HepG2 (cell line): ENCODE results near the gene NSFL1C. TPM values are rescaled to one million over a fixed set of nuclear protein-coding genes. Genes with fewer than 3 reads are reported as not detected.

Experiments
- ATAC-seq: fragments of 200-7000 bp; cut with Tn5 transposase; 3 replicates; pipeline ENCODE4 v1.9.1; 2020; ENCODE audit warnings: mild to moderate bottlenecking, moderate library complexity
- BruUV-seq: library from RNA; stranded (reverse); fragments of 400-500 nt; replicated peaks from 2 replicates; lab custom pipeline; 2021; lab: Mats Ljungman, UMichigan
- CTCF ChIA-PET: fragments of 300-600 bp; formaldehyde crosslinking; extraction: SDS; loops from one replicate; lab custom pipeline; 2021; ENCODE audit warnings: low total read pairs, inconsistent platforms, low intra/inter-chr PET ratio; lab: Yijun Ruan, JAX
- POLR2A ChIA-PET: fragments of 350-600 bp; sonication (Branson Sonifier 250); formaldehyde crosslinking; loops from one replicate; lab custom pipeline; 2020; ENCODE audit warnings: antibody characterized with exemption, inconsistent platforms; lab: Yijun Ruan, JAX
- DNase-seq: peaks from one replicate; pipeline ENCODE4 v3.0.0-alpha.2; 2015; ENCODE audit warnings: low spot score
- FAIRE-seq: peaks from 3 replicates; lab custom pipeline; 2011; peaks lifted over from hg19 to GRCh38; lab: Jason Lieb, UNC
- H2AFZ ChIP-seq: one replicate; pipeline ENCODE4 v1.6.1; 2011; ENCODE audit warnings: low read length, inconsistent platforms
- H3K27ac ChIP-seq: fragments of 300-600 bp; 3 replicates; pipeline ENCODE4 v1.8.0; 2011; ENCODE audit warnings: mixed run types, mild to moderate bottlenecking, mixed read lengths, low read length, inconsistent platforms; ENCODE audit not compliant: insufficient read depth; ENCODE audit errors: extremely low read length
- H3K27me3 ChIP-seq, 2 experiments: fragments of 200-600 bp in 1 of 2; 2 replicates in 1 of 2; 3 replicates in 1 of 2; pipeline versions ENCODE4 v1.6.0 to v1.8.0; 2011; ENCODE audit warnings: low read length in 2 of 2, mild to moderate bottlenecking in 2 of 2, moderate library complexity in 2 of 2, inconsistent platforms in 1 of 2; ENCODE audit not compliant: insufficient read depth in 2 of 2, control insufficient read depth in 1 of 2
- H3K36me3 ChIP-seq, 2 experiments: fragments of 200-600 bp in 1 of 2; replicated peaks in 1 of 2; 2 replicates in 1 of 2; 3 replicates in 1 of 2; pipeline versions ENCODE4 v1.5.1 to v1.8.0; 2011; ENCODE audit warnings: low read length in 2 of 2, inconsistent platforms in 1 of 2; ENCODE audit not compliant: insufficient read depth in 2 of 2, control insufficient read depth in 1 of 2
- H3K4me1 ChIP-seq: 2 replicates; pipeline ENCODE4 v1.5.1; 2012; ENCODE audit warnings: low read length, inconsistent platforms; ENCODE audit not compliant: insufficient read depth
- H3K4me2 ChIP-seq: 2 replicates; pipeline ENCODE4 v1.6.0; 2011; ENCODE audit warnings: low read depth, low read length, inconsistent platforms
- H3K4me3 ChIP-seq, 3 experiments: fragments of 200-600 bp in 1 of 3; sonication (generic), shearing (Covaris generic) in 1 of 3; replicated peaks in 1 of 3; 2 replicates each; pipeline ENCODE4 v1.5.1; 2011 to 2016; ENCODE audit warnings: low read length in 3 of 3, inconsistent platforms in 2 of 3, low read depth in 2 of 3, mild to moderate bottlenecking in 2 of 3, control low read depth in 1 of 3, mixed read lengths in 1 of 3; ENCODE audit not compliant: insufficient read depth in 1 of 3
- H3K79me2 ChIP-seq: one replicate; pipeline ENCODE4 v1.6.1; 2011; ENCODE audit warnings: low read length, inconsistent platforms; ENCODE audit not compliant: insufficient read depth
- H3K9ac ChIP-seq: 2 replicates; pipeline ENCODE4 v1.6.0; 2011; ENCODE audit warnings: mild to moderate bottlenecking, low read depth, low read length, inconsistent platforms; ENCODE audit not compliant: insufficient read depth
- H3K9me3 ChIP-seq: 2 replicates; pipeline ENCODE4 v1.5.1; 2012; ENCODE audit warnings: mild to moderate bottlenecking, low read length
- H4K20me1 ChIP-seq: 2 replicates; pipeline ENCODE4 v1.6.0; 2011; ENCODE audit warnings: inconsistent platforms, mild to moderate bottlenecking, low read length, moderate library complexity; ENCODE audit not compliant: insufficient read depth
- CBX1 ChIP-seq: IDR thresholded peaks from one replicate; pipeline ENCODE4 v1.6.1; 2016; ENCODE audit warnings: antibody characterized with exemption, low read depth
- FOXK1 ChIP-seq: sonication (generic); formaldehyde crosslinking; IDR thresholded peaks from 2 replicates; pipeline ENCODE4 v1.4.0; 2020; ENCODE audit warnings: low read depth, missing genetic modification reagents, borderline replicate concordance
- HES4 ChIP-seq: sonication (generic); formaldehyde crosslinking; IDR thresholded peaks from 2 replicates; pipeline ENCODE4 v1.9.0; 2021; ENCODE audit warnings: mild to moderate bottlenecking, missing genetic modification reagents, borderline replicate concordance
- HOXA7 ChIP-seq: sonication (generic); formaldehyde crosslinking; IDR thresholded peaks from 2 replicates; pipeline ENCODE4 v1.8.1; 2022; ENCODE audit warnings: mild to moderate bottlenecking, missing genetic modification reagents, moderate library complexity
- IKZF1 ChIP-seq: fragments of 450-650 bp; IDR thresholded peaks from 2 replicates; pipeline ENCODE4 v1.7.1; 2016
- MAZ ChIP-seq, 2 experiments: sonication (generic) in 1 of 2; formaldehyde crosslinking in 1 of 2; IDR thresholded peaks; 2 replicates each; pipeline versions ENCODE4 v1.5.0 to v1.6.1; 2012 to 2020; ENCODE audit warnings: low read depth in 2 of 2, mild to moderate bottlenecking in 2 of 2, borderline replicate concordance in 1 of 2, improper control_type of control experiment in 1 of 2, low read length in 1 of 2, missing genetic modification reagents in 1 of 2, moderate library complexity in 1 of 2
- NPAS2 ChIP-seq: sonication (generic); formaldehyde crosslinking; IDR thresholded peaks from 2 replicates; pipeline ENCODE4 v1.8.0; 2022; ENCODE audit warnings: mild to moderate bottlenecking, missing genetic modification reagents, borderline replicate concordance
- RBM39 ChIP-seq: fragments of 200-400 bp; formaldehyde crosslinking; IDR thresholded peaks from one replicate; pipeline ENCODE4 v1.6.1; 2018; ENCODE audit warnings: antibody characterized with exemption, mild to moderate bottlenecking, low read depth, low read length; ENCODE audit not compliant: poor library complexity, severe bottlenecking
- RFXANK ChIP-seq: IDR thresholded peaks from 2 replicates; pipeline ENCODE4 v1.6.1; 2016
- RXRA ChIP-seq: sonication (generic); formaldehyde crosslinking; IDR thresholded peaks from 2 replicates; pipeline ENCODE4 v1.5.1; 2020; ENCODE audit warnings: missing genetic modification reagents
- SAFB2 ChIP-seq: sonication (generic); formaldehyde crosslinking; IDR thresholded peaks from 2 replicates; pipeline ENCODE4 v1.5.1; 2020; ENCODE audit warnings: missing genetic modification reagents, low read depth, mild to moderate bottlenecking, borderline replicate concordance
- STAT5B ChIP-seq: sonication (generic); formaldehyde crosslinking; IDR thresholded peaks from 2 replicates; pipeline ENCODE4 v1.4.0; 2020; ENCODE audit warnings: missing genetic modification reagents
- WGBS: methylation state at CpG from one replicate; pipeline ENCODE4 v1.1.6; 2017; ENCODE audit warnings: low lambda C conversion rate; 5-methylcytosine and 5-hydroxymethylcytosine counted together
- in situ Hi-C: cut with HindIII; loops from 2 replicates; pipeline ENCODE4 v1.10.0; 2017; ENCODE audit warnings: low pct_unique_long_range_greater_than_20kb; ENCODE audit not compliant: extremely low pct_ligation_motif_present
- intact Hi-C: fragments of 100-400 bp; cut with micrococcal nuclease; formaldehyde crosslinking; loops from one replicate; pipeline ENCODE4 v1.10.0; 2022; ENCODE audit not compliant: unreplicated experiment
- polyA plus RNA-seq, 8 experiments: library from polyadenylated mRNA; depleted of rRNA in 3 of 8; stranded (reverse) in 7 of 8; unstranded in 1 of 8; fragments of >200 nt; fragmentation: Illumina TruSeq in 4 of 8; extraction: Trizol in 4 of 8; gene quantifications; 2 replicates each; pipeline versions ENCODE4 v1.2.1 to v1.2.3, GENCODE V29; 2011 to 2016; ENCODE audit warnings: low read depth in 4 of 8, missing spikeins in 1 of 8, mixed read lengths in 1 of 8; ENCODE audit not compliant: insufficient read depth in 1 of 8
- total RNA-seq, 5 experiments: library from RNA; depleted of rRNA; stranded (reverse); fragments of >200 nt; fragmentation: Illumina TruSeq; extraction: Trizol; gene quantifications; 2 replicates each; pipeline ENCODE4 v1.2.3, GENCODE V29; 2016; ENCODE audit warnings: low read depth in 1 of 5
- TF ChIP-seq, protein P1 (sequence below): sonication (generic); formaldehyde crosslinking; IDR thresholded peaks from 2 replicates; pipeline ENCODE4 v1.9.0; 2021; ENCODE audit warnings: missing genetic modification reagents, borderline replicate concordance
- TF ChIP-seq, protein P2 (sequence below): sonication (generic); formaldehyde crosslinking; IDR thresholded peaks from 2 replicates; pipeline ENCODE4 v1.5.1; 2020; ENCODE audit warnings: missing genetic modification reagents, mild to moderate bottlenecking, borderline replicate concordance
- TF ChIP-seq, protein P3 (sequence below): sonication (generic); formaldehyde crosslinking; IDR thresholded peaks from 2 replicates; pipeline ENCODE4 v1.5.1; 2020; ENCODE audit warnings: mild to moderate bottlenecking, missing genetic modification reagents, borderline replicate concordance
- TF ChIP-seq, protein P4 (sequence below): sonication (generic); formaldehyde crosslinking; IDR thresholded peaks from 2 replicates; pipeline ENCODE4 v1.5.0; 2020; ENCODE audit warnings: missing genetic modification reagents, mild to moderate bottlenecking, borderline replicate concordance
- TF ChIP-seq, protein P5 (sequence below): IDR thresholded peaks from 2 replicates; pipeline ENCODE4 v1.6.1; 2016; ENCODE audit warnings: missing compliant biosample characterization, missing genetic modification reagents, borderline replicate concordance

NSFL1C gene
- total and polyA plus RNA-seq, 2 of the 13 experiments (the other 11 are each of a cell fraction or from before 2014, with no cell fraction given), result 22.9 to 62.7 TPM

DNA sequence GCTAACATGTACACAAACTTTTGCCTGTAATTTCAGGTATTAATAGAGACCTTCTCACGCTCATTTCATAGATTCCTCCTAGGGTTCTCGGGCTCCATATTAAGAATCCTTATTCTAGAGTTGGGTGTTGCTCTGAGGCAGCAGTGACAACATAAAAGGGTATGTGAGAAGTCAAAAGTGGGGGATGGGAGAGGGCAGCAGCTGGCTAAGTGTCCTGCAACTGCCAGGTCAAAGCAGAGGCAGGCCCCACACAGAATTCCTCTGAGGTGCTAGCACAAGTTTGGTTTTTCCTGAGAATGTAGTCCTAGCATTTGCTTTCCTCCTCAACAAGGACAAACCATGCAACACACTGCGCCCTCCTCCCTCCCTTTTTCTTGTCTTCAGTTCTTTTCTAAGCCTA is 4.6 kb downstream of the NSFL1C start:
- intact Hi-C loops (no loop called here), in situ Hi-C loops (no loop called here)
- Histone ChIP-seq H3K27me3 (no peaks in the 10 kb centered on the region; a peak in 1 of 5 replicates), H3K9me3 (no peaks in the 10 kb centered on the region), H3K27ac (no peak overlapping the region), H3K79me2 (peaks cover 58% of the 10 kb centered on the region), H3K4me3 (no peak overlapping the region), H4K20me1 (peaks cover 16% of the 10 kb centered on the region), H3K4me1 (peaks cover 28% of the 10 kb centered on the region), H2AFZ (no peak overlapping the region), H3K36me3 (peaks cover 42 to 68% of the 10 kb centered on the region in 2 experiments), H3K4me2 (no peak overlapping the region), H3K9ac (no peak overlapping the region)
- ChIA-PET CTCF (no interaction called here), POLR2A (no interaction called here)
- FAIRE-seq (no peak), DNase-seq (no peak), ATAC-seq (no peak)
- BruUV-seq, result no TSS peak
- 96% methylated on average over 3 of the region's 3 CpGs for WGBS
- TF ChIP-seq SAFB2 (CRISPR knock-in tag), result no peak
- no peak for TF ChIP-seq RFXANK (CRISPR knock-in tag)
- no peak for TF ChIP-seq NPAS2 (CRISPR knock-in tag)
- TF ChIP-seq HOXA7 (CRISPR knock-in tag), result no peak
- TF ChIP-seq, protein P1, sequence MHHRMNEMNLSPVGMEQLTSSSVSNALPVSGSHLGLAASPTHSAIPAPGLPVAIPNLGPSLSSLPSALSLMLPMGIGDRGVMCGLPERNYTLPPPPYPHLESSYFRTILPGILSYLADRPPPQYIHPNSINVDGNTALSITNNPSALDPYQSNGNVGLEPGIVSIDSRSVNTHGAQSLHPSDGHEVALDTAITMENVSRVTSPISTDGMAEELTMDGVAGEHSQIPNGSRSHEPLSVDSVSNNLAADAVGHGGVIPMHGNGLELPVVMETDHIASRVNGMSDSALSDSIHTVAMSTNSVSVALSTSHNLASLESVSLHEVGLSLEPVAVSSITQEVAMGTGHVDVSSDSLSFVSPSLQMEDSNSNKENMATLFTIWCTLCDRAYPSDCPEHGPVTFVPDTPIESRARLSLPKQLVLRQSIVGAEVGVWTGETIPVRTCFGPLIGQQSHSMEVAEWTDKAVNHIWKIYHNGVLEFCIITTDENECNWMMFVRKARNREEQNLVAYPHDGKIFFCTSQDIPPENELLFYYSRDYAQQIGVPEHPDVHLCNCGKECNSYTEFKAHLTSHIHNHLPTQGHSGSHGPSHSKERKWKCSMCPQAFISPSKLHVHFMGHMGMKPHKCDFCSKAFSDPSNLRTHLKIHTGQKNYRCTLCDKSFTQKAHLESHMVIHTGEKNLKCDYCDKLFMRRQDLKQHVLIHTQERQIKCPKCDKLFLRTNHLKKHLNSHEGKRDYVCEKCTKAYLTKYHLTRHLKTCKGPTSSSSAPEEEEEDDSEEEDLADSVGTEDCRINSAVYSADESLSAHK (CRISPR knock-in tag), result no peak
- TF ChIP-seq, protein P2, sequence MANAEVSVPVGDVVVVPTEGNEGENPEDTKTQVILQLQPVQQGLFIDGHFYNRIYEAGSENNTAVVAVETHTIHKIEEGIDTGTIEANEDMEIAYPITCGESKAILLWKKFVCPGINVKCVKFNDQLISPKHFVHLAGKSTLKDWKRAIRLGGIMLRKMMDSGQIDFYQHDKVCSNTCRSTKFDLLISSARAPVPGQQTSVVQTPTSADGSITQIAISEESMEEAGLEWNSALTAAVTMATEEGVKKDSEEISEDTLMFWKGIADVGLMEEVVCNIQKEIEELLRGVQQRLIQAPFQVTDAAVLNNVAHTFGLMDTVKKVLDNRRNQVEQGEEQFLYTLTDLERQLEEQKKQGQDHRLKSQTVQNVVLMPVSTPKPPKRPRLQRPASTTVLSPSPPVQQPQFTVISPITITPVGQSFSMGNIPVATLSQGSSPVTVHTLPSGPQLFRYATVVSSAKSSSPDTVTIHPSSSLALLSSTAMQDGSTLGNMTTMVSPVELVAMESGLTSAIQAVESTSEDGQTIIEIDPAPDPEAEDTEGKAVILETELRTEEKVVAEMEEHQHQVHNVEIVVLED (CRISPR knock-in tag), result no peak
- TF ChIP-seq, protein P3, sequence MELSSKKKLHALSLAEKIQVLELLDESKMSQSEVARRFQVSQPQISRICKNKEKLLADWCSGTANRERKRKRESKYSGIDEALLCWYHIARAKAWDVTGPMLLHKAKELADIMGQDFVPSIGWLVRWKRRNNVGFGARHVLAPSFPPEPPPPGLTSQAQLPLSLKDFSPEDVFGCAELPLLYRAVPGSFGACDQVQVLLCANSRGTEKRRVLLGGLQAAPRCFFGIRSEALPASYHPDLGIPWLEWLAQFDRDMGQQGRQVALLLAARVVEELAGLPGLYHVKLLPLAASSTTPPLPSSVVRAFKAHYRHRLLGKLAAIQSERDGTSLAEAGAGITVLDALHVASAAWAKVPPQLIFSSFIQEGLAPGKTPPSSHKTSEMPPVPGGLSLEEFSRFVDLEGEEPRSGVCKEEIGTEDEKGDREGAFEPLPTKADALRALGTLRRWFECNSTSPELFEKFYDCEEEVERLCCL (CRISPR knock-in tag), result no peak
- TF ChIP-seq STAT5B (CRISPR knock-in tag), result no peak
- TF ChIP-seq, protein P4, sequence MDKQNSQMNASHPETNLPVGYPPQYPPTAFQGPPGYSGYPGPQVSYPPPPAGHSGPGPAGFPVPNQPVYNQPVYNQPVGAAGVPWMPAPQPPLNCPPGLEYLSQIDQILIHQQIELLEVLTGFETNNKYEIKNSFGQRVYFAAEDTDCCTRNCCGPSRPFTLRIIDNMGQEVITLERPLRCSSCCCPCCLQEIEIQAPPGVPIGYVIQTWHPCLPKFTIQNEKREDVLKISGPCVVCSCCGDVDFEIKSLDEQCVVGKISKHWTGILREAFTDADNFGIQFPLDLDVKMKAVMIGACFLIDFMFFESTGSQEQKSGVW (CRISPR knock-in tag), result no peak
- TF ChIP-seq MAZ (IDR thresholded peaks at IDR 0.05; ENCODE audit: borderline replicate concordance, low read depth, low read length), result no peak
- no peak for TF ChIP-seq MAZ (CRISPR knock-in tag; IDR thresholded peaks at IDR 0.05; ENCODE audit: low read depth)
- no peak for TF ChIP-seq RXRA (CRISPR knock-in tag)
- TF ChIP-seq IKZF1, result no peak
- TF ChIP-seq FOXK1 (CRISPR knock-in tag), result no peak
- TF ChIP-seq HES4 (CRISPR knock-in tag), result no peak
- TF ChIP-seq RBM39, result no peak
- TF ChIP-seq CBX1, result no peak
- TF ChIP-seq, protein P5, sequence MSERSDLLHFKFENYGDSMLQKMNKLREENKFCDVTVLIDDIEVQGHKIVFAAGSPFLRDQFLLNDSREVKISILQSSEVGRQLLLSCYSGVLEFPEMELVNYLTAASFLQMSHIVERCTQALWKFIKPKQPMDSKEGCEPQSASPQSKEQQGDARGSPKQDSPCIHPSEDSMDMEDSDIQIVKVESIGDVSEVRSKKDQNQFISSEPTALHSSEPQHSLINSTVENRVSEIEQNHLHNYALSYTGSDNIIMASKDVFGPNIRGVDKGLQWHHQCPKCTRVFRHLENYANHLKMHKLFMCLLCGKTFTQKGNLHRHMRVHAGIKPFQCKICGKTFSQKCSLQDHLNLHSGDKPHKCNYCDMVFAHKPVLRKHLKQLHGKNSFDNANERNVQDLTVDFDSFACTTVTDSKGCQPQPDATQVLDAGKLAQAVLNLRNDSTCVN, result no peak
